Spleen (tissue), 7 donors: ENCODE results near the gene ACKR2.

Source experiments
- CTCF ChIP-seq, 11 experiments: fragments of 200-600 bp in 7 of 11; fragments of 450-650 bp in 4 of 11; sonication (generic) in 4 of 11; IDR thresholded peaks in 8 of 11; conservative IDR thresholded peaks in 3 of 11; 1 replicate in 7 of 11; 2 replicates in 4 of 11; pipeline versions ENCODE4 v1.4.0 to v1.8.0; 2016 to 2021; ENCODE audit warnings: antibody characterized with exemption in 11 of 11, inconsistent platforms in 4 of 11, mild to moderate bottlenecking in 1 of 11
- POLR2A ChIP-seq, 3 donors: fragments of 450-650 bp; IDR thresholded peaks; one replicate each; pipeline ENCODE4 v1.5.1; 2017; ENCODE audit warnings: antibody characterized with exemption in 3 of 3, mild to moderate bottlenecking in 1 of 3
- donor health status: DM: no; HTN: no; CAD: no; lungs with moderate emphysema.
- donor health status: DM: no; HTN: no; CAD: no.
- donor health status: DM: no; HTN: no; CAD: no.

- no peak for TF ChIP-seq POLR2A (IDR thresholded peaks at IDR 0.05)
- no peak for TF ChIP-seq CTCF (IDR thresholded peaks at IDR 0.05 in 8 of 11, conservative IDR thresholded peaks at IDR 0.05 in 3 of 11)
Observed at GRCh38 chr3:42865256-42865655, 56.0 kb downstream of the ACKR2 start.
